Cardiac fibroblast (primary cell): ENCODE results near the gene RNF144B.

Source experiments
- DNase-seq, 2 donors: peaks; one replicate each; pipeline versions ENCODE4 v3.0.0 to v3.0.0-alpha.2; 2010; ENCODE audit warnings: low read depth in 2 of 2
- H3K4me3 ChIP-seq, 2 donors: replicated peaks in 1 of 2; 1 replicate in 1 of 2; 2 replicates in 1 of 2; pipeline ENCODE4 v1.5.1; 2011; ENCODE audit warnings: low read depth in 2 of 2, low read length in 2 of 2, mild to moderate bottlenecking in 2 of 2, moderate library complexity in 1 of 2
- CTCF ChIP-seq: IDR thresholded peaks from one replicate; pipeline ENCODE4 v1.5.1; 2011; ENCODE audit warnings: low read depth, mild to moderate bottlenecking, low read length, inconsistent platforms

RNF144B gene

GRCh38 chr6:18473755-18474154, 86.6 kb downstream of the RNF144B start:
- no peak for DNase-seq
- H3K4me3 ChIP-seq, result no peak overlapping the region
- no peak for TF ChIP-seq CTCF

- no peak overlapping the region for H3K4me3 ChIP-seq
- DNase-seq, result peak in 1 of 2 donors; percentile 45
- TF ChIP-seq CTCF, result no peak
These were observed 90.3 kb downstream of the RNF144B start for GRCh38 chr6:18477301-18477941.

GRCh38 chr6:18478610-18479009, 91.5 kb downstream of the RNF144B start:
- DNase-seq, result no peak
- H3K4me3 ChIP-seq, result no peak overlapping the region
- no peak for TF ChIP-seq CTCF

GRCh38 chr6:18481870-18482269, 94.7 kb downstream of the RNF144B start:
- no peak overlapping the region for H3K4me3 ChIP-seq
- no peak for DNase-seq
- TF ChIP-seq CTCF, result no peak

GRCh38 chr6:18485660-18486435, 98.7 kb downstream of the RNF144B start:
- TF ChIP-seq CTCF, result no peak
- DNase-seq, result no peak
- no peak overlapping the region for H3K4me3 ChIP-seq

GRCh38 chr6:18488004-18488403, 100.9 kb downstream of the RNF144B start:
- no peak overlapping the region for H3K4me3 ChIP-seq
- no peak for DNase-seq
- no peak for TF ChIP-seq CTCF
